ENCODE data around the gene PCNX2. TPM values are rescaled to one million over a fixed set of nuclear protein-coding genes. Genes with fewer than 3 reads are reported as not detected.

The PCNX2 gene
- total RNA-seq, 1 experiment from 2014 or later, result 20.2 TPM

Other genes starting within 250 kb of the PCNX2 start
- 10.1 and 10.8 TPM in 2 replicates for gene MAP3K21, start 32.0 kb upstream of the PCNX2 start, total RNA-seq (2014; rRNA removed; shearing (Covaris generic))

All from HT-29 (cell line).